ENCODE measurements around the gene PPP1R3C. TPM values are rescaled to one million over a fixed set of nuclear protein-coding genes. Genes with fewer than 3 reads are reported as not detected.

Gene PPP1R3C
- polyA plus RNA-seq, 1 donor from 2014 or later = 0.51 TPM

- no peaks in the 10 kb centered on the region for H3K27me3 ChIP-seq (ENCODE audit: insufficient read depth, low read depth, low read length)
- no peak overlapping the region for H3K4me2 ChIP-seq (ENCODE audit: low read length)
- no peaks in the 10 kb centered on the region for H4K20me1 ChIP-seq (ENCODE audit: insufficient read depth)
- no peaks in the 10 kb centered on the region for H3K79me2 ChIP-seq (replicated peaks; ENCODE audit: insufficient read depth, low read length)
- H3K9ac ChIP-seq (ENCODE audit: low read length) = no peak overlapping the region
- H3K36me3 ChIP-seq (ENCODE audit: insufficient read depth, low read length) = no peaks in the 10 kb centered on the region
- no peaks in the 10 kb centered on the region for H3K9me2 ChIP-seq (ENCODE audit: insufficient read depth, low read length)
- no peak overlapping the region for H3K27ac ChIP-seq (ENCODE audit: low read length)
- H2AFZ ChIP-seq (ENCODE audit: low read depth, low read length) = no peak overlapping the region
- H3F3A ChIP-seq (ENCODE audit: insufficient read depth, low read length, poor library complexity, severe bottlenecking) = no peaks in the 10 kb centered on the region
- H3K4me3 ChIP-seq (ENCODE audit: low read length) = no peak overlapping the region
- H3K9me3 ChIP-seq (ENCODE audit: low read length) = no peaks in the 10 kb centered on the region
- TF ChIP-seq TAF1 (IDR thresholded peaks at IDR 0.05; ENCODE audit: low read depth) (no peak), REST (IDR thresholded peaks at IDR 0.05; ENCODE audit: borderline replicate concordance) (no peak), EP300 (conservative IDR thresholded peaks at IDR 0.05; ENCODE audit: poor library complexity, severe bottlenecking) (no peak)
Observed at GRCh38 chr10:91592266-91592975, 40.5 kb downstream of the PPP1R3C start.

- Histone ChIP-seq H3K4me3 (ENCODE audit: low read length) (no peak overlapping the region), H3K9me2 (ENCODE audit: insufficient read depth, low read length) (no peaks in the 10 kb centered on the region), H3K79me2 (replicated peaks; ENCODE audit: insufficient read depth, low read length) (no peaks in the 10 kb centered on the region), H3K9ac (ENCODE audit: low read length) (no peak overlapping the region), H4K20me1 (ENCODE audit: insufficient read depth) (no peaks in the 10 kb centered on the region), H3K9me3 (ENCODE audit: low read length) (no peaks in the 10 kb centered on the region), H3K27me3 (ENCODE audit: insufficient read depth, low read depth, low read length) (no peaks in the 10 kb centered on the region), H3K36me3 (ENCODE audit: insufficient read depth, low read length) (no peaks in the 10 kb centered on the region), H3F3A (ENCODE audit: insufficient read depth, low read length, poor library complexity, severe bottlenecking) (no peaks in the 10 kb centered on the region), H3K4me2 (ENCODE audit: low read length) (no peak overlapping the region), H2AFZ (ENCODE audit: low read depth, low read length) (no peak overlapping the region), H3K27ac (ENCODE audit: low read length) (no peak overlapping the region)
- TF ChIP-seq TAF1 (IDR thresholded peaks at IDR 0.05; ENCODE audit: low read depth) (no peak), RAD21 (conservative IDR thresholded peaks at IDR 0.05) (no peak), POLR2AphosphoS5 (IDR thresholded peaks at IDR 0.05) (no peak), SMC3 (conservative IDR thresholded peaks at IDR 0.05; ENCODE audit: poor library complexity) (no peak), CTCF (IDR thresholded peaks at IDR 0.05; ENCODE audit: poor library complexity, severe bottlenecking) (no peak)
Observed at GRCh38 chr10:91591797-91592174, 41.1 kb downstream of the PPP1R3C start.
